ENCODE data around the gene KIAA1217. TPM values are rescaled to one million over a fixed set of nuclear protein-coding genes. Genes with fewer than 3 reads are reported as not detected.

KIAA1217 gene
- total RNA-seq, 2 experiments from 2014 or later: 0.10 to 0.11 TPM

- POLR2A ChIA-PET: interaction anchor here (0.7 kb wide), 1 partner anchor 624 kb away, joined by 4 read pairs; no protein-coding TSS in a partner anchor
- CTCF ChIA-PET: no interaction called here
These were observed 942 bp upstream of the KIAA1217 start for GRCh38 chr10:24207781-24208611.

DNA sequence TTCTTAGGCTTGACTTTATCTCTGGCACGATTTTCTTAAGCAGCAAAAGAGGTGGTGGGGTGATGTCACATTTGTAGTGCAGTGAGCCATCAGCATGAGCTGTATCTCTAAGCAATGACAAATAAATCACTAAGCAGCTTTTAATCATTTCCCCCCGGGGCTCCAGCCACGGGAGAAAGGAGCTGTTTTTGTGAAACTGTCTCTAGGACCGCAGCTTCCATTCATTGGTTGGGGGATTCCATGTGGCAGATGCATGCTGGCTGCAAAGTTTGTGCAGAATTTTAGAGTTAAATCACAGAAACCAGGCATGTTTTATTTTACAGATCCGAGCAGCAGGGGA, 464 bp downstream of the KIAA1217 start:
- ChIA-PET CTCF (no interaction called here), POLR2A (no interaction called here)

GRCh38 chr10:24209946-24210491, 1.1 kb downstream of the KIAA1217 start:
- POLR2A ChIA-PET: no interaction called here
- CTCF ChIA-PET: no interaction called here

DNA sequence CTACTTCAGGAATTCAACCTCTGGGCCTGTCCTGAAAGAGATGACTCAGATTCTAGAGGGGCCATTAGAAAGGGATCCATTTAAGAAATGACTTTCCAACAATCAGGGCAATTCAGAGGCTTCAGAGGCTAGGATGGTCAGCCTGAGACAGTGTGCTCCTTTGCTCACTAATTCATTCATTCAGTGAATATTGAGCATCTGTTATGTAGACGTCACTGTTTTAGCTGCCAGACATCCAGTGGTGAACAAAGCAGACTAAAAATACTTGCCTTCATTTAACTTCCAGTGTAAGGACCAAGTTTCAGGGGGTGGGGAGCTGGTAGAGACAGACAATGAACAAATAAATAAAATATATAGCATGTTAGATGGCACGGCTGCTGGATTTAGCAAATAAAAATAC, 1.6 kb downstream of the KIAA1217 start:
- POLR2A ChIA-PET: no interaction called here
- CTCF ChIA-PET: no interaction called here

GRCh38 chr10:24213266-24213665, 4.3 kb downstream of the KIAA1217 start:
- POLR2A ChIA-PET: no interaction called here
- CTCF ChIA-PET: no interaction called here

GRCh38 chr10:24213881-24214280, 4.9 kb downstream of the KIAA1217 start:
- ChIA-PET POLR2A (no interaction called here), CTCF (no interaction called here)

GRCh38 chr10:24214762-24215161, 5.8 kb downstream of the KIAA1217 start:
- ChIA-PET POLR2A (no interaction called here), CTCF (no interaction called here)

- CTCF ChIA-PET: interaction anchor here (0.8 kb wide), 1 partner anchor 19 kb away, joined by 3 read pairs; no protein-coding TSS in a partner anchor
- POLR2A ChIA-PET: no interaction called here
These were observed 6.3 kb downstream of the KIAA1217 start for GRCh38 chr10:24215196-24215595.

DNA sequence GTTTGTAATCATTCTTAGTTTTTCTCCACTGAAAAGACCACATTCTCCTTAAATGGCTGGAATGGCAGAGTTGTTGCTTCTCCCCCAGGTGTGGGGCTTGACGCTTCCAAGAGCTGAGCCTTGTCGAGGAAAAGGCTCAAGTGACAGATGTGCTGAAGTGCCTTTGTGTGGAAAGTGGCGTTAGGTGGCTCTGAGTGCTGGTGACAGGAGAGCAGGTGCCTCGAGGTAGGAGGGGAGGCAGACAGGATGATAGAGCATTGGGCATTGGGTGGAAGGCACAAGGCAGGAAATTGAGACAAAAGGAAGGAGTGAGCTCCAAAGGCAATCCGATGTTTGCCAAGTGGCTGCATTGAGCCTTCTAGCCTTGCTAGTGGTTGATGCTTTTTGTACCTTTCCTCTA, 6.7 kb downstream of the KIAA1217 start:
- CTCF ChIA-PET: interaction anchor here (0.8 kb wide), 1 partner anchor 20 kb away, joined by 3 read pairs; no protein-coding TSS in a partner anchor

GRCh38 chr10:24219963-24220362, 11.0 kb downstream of the KIAA1217 start:
- ChIA-PET POLR2A (no interaction called here), CTCF (no interaction called here)

More for the DNA sequence above, 6.7 kb downstream of the KIAA1217 start:
- POLR2A ChIA-PET: no interaction called here

DNA sequence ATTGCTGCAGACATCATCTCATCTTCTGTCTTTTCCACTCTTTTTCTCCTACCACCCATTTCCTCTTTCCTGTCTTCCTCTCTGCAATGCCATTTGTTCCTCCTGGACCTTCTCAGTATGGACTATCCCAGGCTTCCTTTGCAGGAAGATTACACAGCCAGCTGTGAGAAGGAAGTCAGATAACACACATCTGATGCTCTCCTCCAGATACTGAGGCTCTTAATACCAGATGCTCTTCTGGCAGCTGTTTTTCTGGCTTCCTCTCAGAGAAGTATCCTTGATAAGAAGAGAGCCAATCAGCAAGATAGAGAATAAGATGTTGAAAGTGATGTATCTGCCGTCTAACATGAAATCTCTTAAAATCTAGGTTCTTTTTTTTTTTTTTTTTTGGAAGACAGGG, 14.4 kb downstream of the KIAA1217 start:
- POLR2A ChIA-PET: no interaction called here
- CTCF ChIA-PET: no interaction called here

DNA sequence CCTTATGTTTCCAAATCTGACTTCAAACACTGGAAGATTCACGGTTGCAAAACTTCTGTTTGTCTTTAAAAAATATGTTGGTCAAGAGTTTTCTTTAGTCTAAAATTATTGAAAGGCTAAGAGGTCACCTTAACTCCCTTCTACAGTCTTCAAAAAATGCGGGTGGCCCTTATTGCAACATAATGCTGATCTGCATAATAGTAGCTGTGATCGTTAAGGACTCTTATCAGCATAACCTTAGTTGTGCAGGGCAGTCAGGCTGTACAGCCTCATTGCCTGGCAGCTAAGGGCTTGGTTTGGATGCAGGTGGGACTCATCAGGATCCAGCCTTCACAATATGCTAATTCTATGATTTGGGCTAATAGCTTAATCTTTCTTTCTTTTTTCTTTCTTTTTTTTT, 15.0 kb downstream of the KIAA1217 start:
- CTCF ChIA-PET: no interaction called here
- POLR2A ChIA-PET: no interaction called here

DNA sequence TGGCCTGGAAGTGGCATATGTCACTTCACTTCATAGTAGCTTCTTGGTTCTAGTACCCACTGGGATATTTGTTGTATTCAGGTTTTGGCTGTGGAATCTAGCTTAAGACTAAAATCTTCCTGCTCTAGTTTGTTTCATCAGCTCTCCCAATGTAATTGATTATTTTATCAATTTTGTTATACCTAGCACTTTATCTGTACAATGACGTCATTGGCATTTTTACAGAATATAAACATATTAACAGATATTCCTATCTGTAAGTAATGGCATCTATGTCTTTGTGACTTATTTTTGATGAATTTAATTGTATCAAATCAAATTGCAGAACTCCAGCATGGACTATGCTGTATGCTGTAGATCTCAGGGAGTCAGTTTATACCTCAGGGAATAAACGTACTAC, 19.7 kb downstream of the KIAA1217 start:
- POLR2A ChIA-PET: no interaction called here
- CTCF ChIA-PET: no interaction called here

DNA sequence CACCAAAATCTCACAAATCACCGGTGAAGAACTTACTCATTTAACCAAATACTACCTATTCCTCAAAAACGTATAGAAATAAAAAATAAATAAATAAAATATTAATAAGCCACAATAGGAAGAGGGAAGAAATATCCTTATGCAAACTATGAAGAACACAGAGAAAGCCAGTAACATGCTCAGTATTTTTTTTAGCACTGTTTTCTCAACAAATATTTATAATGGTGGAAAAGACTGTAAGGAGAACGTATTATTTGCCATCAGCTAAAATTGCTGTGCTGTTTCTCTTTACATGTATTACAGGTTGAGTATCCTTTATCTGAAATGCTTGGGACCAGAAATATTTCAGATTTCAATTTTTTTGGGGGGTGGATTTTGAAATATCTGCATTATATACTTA, 21.0 kb downstream of the KIAA1217 start:
- ChIA-PET CTCF (no interaction called here), POLR2A (no interaction called here)

DNA sequence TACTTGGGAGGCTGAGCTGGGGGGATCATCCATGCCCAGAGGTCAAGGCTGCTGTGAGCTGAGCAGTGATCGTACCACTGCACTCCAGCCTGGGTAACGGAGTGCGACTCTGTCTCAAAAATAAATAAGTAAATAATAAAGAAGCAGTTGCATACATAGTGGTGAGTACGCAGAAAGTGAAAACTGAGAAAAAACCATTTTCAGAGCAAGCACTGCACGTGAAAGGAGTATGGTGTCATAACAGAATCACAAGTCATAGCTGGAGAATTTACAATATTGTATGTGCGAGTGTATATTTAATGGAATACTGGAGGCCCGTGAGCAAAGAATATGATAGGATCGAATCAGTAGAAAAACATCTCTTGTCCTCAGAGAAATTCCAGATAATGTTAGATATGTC, 22.3 kb downstream of the KIAA1217 start:
- ChIA-PET CTCF (no interaction called here), POLR2A (no interaction called here)

DNA sequence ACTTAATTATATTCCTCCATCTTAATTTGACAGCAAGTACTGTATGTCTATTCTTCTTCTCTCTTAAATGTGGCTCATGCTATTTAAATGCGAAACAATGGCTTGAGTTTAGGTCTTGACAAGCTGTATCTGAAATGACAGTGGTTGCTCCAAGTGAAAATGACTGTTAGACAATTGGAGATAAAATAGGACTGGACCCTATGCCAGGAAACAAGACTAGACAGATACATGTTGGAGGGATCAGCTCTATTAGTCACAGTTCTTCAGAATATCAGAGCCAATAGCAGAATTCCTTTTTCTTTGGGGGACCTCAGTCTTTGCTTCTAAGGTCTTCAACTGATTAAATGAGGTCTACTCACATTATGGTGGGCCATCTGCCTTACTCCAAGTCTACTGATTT, 25.8 kb downstream of the KIAA1217 start:
- CTCF ChIA-PET: no interaction called here

DNA sequence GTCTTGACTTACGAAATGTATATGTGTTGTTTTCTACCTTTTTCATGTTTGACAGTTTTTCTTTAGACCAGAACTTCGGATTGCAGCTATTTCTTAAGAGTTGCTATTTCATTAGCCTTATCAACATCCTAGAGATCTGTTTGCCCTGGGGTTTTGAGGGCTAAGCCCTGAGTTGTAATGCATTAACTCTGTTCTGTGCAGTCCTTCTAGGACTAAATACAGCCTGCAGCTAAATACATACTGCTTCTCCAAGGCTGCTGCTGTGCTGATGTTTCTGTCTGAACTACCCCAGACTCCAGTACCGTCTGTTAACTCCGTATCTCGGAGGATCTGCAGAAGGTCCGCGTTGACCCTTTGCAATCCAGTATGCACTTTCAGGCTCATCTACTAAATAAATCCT, 26.5 kb downstream of the KIAA1217 start:
- CTCF ChIA-PET: no interaction called here
- POLR2A ChIA-PET: no interaction called here

More for the DNA sequence above, 25.8 kb downstream of the KIAA1217 start:
- POLR2A ChIA-PET: no interaction called here

DNA sequence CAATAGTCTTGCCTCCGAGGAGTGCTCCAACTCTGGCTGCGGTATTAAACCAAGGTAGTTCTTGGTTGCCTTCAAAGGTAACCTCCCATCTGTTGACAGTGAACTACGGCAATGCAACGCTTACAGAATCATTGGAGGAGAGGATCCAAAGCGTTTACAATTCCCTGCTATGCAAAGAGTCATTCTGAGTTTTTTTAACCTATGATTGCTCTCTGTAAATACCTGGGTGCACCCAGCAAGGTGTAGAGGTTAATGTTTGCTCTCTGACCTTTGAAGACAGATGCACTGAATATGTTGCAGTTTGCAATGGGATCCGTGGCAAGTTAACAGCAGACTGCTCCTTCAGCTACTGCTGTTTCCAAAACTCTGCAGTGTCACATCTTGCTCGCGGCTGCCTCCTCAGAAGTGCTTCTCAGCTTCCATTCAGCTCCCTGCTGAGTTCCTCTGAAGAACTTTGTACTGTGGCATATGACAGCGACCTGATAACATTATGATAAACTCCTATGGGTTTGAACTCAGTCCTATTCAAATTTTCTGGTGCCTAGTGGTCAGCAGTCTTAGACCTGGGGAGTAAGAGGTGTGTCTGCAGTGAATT, 29.0 kb downstream of the KIAA1217 start:
- ChIA-PET POLR2A (no interaction called here), CTCF (no interaction called here)

DNA sequence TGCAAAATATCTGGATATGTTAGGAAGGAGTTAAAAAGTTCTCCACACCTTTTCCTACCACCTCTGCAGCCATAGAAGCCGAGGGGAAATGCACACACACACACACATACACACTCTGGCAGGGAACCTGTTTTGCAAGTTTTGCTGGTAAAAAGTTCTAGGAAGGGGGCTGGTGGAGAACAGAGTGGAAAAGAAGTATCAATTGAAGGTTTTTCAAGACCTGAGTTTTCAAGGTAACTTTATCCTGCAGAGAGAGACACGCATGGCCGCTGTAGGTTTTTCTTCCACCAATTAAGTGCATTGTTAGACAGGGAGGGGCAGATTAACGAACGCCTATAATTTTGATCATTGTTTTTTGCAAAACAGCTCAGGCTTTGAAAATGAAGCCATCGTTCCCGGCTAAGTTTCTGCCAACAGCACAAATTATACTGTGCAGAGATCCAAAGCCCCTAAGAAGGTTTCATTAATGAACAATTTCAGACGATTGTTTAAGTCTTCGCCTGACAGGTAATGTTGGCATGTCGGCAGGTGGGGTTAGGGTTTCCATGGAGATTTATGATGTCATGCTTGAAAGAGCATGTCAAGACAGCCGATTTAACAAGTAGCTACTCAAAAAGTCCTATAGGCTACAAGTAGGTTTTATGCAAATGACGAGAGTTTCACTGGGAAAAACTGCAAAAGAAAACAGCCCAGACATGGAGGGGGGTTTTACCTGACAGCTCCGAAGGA, 29.7 kb downstream of the KIAA1217 start:
- ChIA-PET CTCF (no interaction called here), POLR2A (no interaction called here)

- ChIA-PET CTCF (no interaction called here), POLR2A (no interaction called here)
These were observed 30.5 kb downstream of the KIAA1217 start for GRCh38 chr10:24239289-24240040.
